ENCODE measurements around the gene GUK1.

DNA sequence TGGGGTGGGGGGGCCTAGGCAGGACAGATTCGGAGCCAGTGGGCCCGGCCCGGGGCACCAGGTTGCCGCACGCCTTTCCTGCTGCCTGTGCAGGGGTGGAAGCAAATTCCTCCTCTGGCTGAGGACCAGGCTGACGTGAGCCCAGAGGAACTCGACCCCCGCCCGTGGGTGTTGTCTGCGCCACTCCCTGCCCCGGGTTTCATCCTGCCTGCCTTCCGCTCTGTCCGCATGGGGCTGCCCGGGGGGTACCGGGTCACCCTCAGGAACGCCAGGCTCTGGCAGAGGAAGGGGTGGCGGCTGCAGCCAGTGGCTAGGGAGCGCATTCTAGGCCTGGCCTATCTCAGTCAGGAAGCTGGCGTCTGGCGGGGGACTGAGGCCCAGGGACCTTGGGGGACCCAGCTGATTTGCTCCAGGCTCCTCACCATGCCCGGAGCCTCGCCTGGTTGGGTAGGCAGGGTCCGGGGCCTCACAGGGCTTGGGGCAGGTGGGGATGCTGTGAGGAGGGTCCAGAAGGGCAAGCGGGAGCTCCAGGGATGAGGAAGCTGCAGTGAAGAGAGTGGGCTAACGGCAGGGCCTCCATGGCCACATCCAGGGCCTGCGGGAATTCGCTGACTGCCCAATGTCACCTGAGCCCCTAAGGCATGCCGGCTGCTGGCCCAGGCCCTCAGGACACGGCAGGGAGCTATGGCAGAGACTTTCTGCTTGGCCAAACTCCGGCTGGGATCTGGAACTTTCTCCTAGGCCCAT lies 23.1 kb downstream of the GUK1 start:
- TF ChIP-seq ZNF274 (IDR thresholded peaks at IDR 0.05; ENCODE audit: low read depth, low read length): no peak
- no peak for TF ChIP-seq SUZ12 (IDR thresholded peaks at IDR 0.05; ENCODE audit: extremely low read depth, insufficient read depth, insufficient read length)
